Medulla oblongata (tissue), 1 donor: Measurements from ENCODE around the gene PTGER2.

ENCODE experiments used
- DNase-seq: peaks from one replicate; pipeline ENCODE4 v3.0.0-alpha.2; 2015; ENCODE audit errors: extremely low spot score

Gene PTGER2

DNA sequence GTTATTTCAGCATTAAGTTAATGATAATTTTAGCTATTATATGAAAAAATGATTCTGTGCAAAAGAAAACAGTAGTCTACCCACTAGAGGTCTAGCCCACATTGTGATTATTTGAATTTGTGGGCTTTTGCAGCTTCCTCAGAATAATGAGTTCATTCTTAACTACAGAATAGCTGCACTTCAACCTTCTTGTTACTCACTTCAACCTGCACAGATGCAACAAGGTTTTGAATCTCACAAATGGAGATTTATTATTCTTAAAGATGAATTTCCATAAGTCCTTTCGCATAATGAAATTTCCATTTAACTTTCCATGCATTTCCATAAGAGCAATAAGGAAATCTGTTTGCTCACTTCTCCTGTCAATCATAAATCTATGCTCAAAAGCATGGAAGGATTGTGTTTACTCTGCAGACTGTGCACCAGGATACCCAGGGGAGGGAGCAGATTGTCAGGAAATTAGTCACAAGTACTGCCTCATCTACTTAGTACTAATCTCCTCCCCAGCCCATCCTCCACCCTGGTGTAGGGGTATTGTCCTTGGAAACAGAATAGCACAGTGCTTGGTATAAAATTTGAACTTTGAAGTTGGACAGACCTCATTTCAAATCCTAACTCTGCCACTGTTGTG, 24.1 kb downstream of the PTGER2 start:
- DNase-seq: no peak

GRCh38 chr14:52339262-52339661, 25.1 kb downstream of the PTGER2 start:
- no peak for DNase-seq

- no peak for DNase-seq
Observed at GRCh38 chr14:52342849-52343596, 28.9 kb downstream of the PTGER2 start.

GRCh38 chr14:52346778-52347177, 32.7 kb downstream of the PTGER2 start:
- DNase-seq: no peak

DNA sequence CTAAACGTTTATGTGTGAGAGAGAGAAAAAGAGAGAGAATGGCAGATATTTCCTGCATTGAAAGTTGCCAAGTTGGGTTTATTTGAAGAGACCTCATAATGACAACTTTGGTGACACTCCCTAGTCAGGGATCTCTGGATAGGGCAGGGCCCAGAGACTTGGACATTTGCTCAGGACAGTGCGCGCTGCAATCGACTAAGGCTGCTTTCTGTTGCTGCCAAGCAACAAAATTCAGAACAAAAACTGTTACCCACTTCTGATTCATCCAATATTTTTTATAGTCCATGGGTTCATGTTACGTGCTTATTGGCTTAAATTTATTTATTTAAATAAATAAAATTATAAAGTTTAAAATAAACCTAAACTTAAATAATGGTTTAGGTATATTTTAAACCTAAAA, 34.2 kb downstream of the PTGER2 start:
- DNase-seq: no peak

GRCh38 chr14:52348776-52349175, 34.7 kb downstream of the PTGER2 start:
- no peak for DNase-seq

DNA sequence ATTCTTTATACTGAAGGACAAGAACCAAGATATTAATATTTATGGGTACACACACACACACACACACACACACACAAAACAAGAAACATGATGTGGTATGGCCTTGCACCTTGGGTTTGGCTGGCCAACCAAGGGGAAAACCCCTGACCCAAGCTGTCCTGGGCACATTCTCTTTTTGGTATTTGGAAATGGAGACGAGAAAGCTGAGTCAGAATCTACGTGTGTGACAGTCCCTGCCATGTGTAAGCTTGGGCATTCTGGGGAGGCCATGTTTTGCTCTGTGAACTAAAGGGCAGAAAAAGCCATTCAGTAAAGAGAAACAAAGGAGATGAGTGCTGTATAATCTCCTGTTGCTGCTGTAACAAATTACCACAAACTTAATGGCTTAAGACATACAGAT, 35.6 kb downstream of the PTGER2 start:
- DNase-seq: no peak

GRCh38 chr14:52350445-52350844, 36.3 kb downstream of the PTGER2 start:
- DNase-seq: no peak

DNA sequence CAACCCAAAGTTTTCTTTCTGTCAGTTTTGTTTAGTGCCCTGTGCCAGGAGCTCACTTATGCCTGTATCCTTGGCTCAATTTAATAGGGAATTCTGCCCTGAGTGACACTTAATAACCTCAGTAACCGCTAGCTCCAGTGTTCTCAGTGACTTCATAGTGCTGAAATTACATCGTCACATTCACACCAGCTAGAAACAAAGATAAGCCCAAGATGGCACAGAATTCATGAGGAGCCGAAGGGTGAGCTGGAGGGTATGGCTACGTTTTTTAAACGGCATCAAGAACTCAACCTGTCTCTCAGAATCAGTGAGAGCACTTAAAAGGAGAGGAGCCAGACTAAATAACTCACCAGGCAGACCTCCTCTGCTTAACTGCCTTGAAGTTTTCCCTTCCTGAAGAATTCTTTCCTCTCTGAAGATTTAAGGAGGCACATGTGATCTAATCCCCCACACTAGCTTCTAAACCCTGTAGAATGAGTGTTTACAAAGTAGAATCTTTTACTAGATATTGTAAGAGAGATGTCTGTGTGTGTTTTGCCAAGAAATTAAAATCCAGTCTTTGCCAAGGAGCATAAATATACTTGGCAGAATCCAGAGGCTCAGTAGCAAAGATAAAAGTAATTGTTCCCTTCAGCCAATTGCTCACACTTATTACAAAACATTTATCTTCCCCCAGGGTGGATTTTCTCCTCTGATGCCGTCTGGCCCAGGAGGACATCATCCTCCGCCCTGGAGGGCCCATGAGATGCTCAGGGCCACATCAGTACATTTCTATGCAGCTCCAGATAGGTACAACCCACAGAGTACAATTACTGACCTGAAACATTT, 37.3 kb downstream of the PTGER2 start:
- no peak for DNase-seq

DNA sequence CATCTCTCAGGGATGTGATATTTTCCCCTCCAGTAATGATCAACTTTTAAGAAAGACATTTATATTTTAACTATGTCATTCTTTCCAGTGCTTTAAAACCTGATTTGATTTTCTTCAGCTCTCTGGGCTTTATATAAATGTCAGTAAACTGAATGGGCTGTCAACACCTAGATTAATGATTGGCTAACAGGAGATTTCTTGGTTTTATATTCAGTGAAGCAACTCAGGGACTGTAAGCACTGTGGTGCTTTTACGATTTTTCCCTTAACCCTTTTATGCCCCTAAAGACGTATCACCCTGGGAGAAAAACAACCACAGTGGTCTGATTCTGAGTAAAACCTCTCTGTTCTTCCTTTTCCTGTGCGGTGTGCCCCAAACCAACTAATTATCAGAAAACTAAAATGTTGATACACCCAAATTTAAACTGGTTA, 38.0 kb downstream of the PTGER2 start:
- no peak for DNase-seq

DNA sequence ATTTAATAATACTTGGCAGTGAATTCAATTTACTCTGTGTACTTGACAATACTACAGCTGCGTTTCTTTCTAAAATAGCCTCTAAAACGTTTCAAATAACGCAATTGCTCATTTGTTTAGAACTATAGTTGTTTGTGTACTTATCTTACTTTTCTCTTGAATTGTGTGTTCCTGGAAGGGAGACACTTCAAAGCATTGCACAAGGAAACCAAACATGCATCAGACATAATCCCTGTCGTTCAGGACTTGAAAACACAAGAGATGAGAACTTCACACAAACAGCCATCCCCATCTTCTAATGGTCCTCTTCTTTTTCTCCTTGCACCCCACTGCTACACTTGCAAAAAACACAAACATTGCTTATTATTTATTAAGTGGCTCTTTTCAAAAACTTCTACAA, 38.5 kb downstream of the PTGER2 start:
- no peak for DNase-seq

DNA sequence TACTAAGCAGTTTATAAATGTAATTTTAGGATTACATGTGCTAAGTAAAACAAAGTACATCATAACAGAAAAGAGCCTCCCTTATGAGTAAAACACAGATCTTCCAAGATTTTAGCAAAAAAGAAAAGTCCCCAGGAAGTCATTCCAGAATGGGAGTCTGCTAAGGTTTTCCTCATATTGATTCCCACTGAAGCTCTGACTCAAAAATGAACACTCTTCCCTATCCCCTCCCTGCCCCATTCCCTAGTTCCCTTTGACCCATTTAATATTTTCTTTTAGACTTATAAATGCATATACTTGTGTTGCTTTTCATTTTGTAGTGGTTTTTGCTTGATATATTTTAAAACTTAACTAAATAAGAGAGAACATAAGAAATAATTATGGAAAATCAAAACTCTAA, 40.1 kb downstream of the PTGER2 start:
- no peak for DNase-seq

- DNase-seq: no peak
Observed at GRCh38 chr14:52355016-52355431, 40.9 kb downstream of the PTGER2 start.

GRCh38 chr14:52355526-52355925, 41.4 kb downstream of the PTGER2 start:
- DNase-seq: no peak

GRCh38 chr14:52356025-52356424, 41.9 kb downstream of the PTGER2 start:
- DNase-seq: no peak

- no peak for DNase-seq
Observed at GRCh38 chr14:52360831-52361230, 46.7 kb downstream of the PTGER2 start.

- DNase-seq: no peak
Observed at GRCh38 chr14:52363041-52363704, 49.1 kb downstream of the PTGER2 start.

DNA sequence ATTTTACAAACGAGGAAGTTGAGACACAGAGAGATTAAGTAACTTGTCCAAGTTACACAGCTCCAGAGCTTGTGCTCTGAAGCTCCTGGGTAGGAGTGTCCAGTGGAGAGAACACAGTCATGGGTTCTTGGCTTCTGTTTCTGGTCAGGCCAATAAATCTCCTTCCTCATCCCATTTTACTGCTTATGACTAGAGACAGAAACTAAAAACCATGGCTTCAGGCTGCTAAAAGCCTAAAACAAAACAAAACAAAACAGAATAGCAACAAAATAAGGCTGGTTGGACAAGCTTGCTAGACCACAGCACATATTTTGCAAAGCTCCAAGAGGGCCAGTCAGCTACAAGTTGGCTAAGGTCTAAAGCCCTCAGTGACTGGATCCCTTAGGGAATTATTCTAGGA, 49.8 kb downstream of the PTGER2 start:
- DNase-seq: no peak

GRCh38 chr14:52365071-52365470, 51.0 kb downstream of the PTGER2 start:
- DNase-seq: no peak

DNA sequence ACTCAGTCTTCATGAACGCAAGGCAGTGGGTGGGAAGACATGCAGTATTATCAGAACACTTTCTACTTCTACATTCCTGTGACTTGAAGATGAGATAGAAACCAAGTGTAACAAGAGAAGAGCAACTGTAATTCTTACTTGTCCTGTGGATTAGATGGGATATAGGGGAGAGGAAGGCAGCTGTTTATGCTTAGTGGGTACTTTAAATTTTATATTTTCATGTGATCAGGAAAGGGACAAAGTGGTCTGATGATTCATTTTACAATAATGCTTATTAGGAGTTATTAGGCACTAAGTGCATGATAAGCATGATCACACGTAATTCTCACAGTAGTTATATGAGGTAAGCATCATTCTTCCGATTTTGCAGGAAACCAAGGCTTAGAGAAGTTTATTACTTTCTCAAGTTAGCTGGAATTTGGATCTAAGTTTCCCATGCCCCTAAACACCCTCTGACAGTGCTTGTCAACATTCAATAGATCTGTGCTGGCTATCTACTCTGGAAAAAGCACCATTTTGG, 52.7 kb downstream of the PTGER2 start:
- DNase-seq: no peak

DNA sequence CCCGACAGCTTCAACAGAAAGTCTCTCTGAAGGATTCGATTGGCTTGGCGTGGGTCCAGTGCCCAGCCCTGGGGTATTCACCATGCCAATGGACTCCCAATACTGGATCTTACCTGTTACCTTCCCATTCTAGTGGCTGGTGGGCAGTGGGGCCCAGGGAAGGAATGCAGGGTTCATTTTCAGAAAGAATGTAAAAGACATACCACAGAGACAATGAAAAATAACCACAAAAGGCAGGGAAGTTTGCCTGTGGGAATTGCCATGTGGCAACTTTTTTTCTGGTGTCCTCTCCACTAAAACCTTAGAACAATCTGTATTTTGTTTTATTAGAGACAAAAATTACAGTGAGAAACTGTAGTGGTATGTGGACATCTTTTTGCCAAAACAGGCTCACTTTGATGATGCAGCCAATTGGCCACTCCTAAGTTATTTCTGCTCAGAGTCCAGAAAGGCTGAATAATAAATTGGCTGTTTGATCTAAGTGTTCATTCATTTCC, 55.2 kb downstream of the PTGER2 start:
- no peak for DNase-seq
